Activated T-cell treated with anti-CD3 and anti-CD28 coated beads, Interleukin-2, amount 50 U/mL, for 24 hours (primary cell): Measurements from ENCODE around the gene ADGRD1.

ENCODE experiments used
- DNase-seq: peaks from one replicate; pipeline ENCODE4 v3.0.0-alpha.2; 2020
- H3K27ac Mint-ChIP-seq: 2 replicates; pipeline ENCODE4 v1.8.0; 2020; ENCODE audit warnings: mild to moderate bottlenecking, mixed read lengths
- H3K27me3 Mint-ChIP-seq: 2 replicates; pipeline ENCODE4 v1.8.0; 2020; ENCODE audit warnings: mixed read lengths
- H3K36me3 Mint-ChIP-seq: 2 replicates; pipeline ENCODE4 v1.8.0; 2020; ENCODE audit warnings: low read depth, mixed read lengths
- H3K4me1 Mint-ChIP-seq: 2 replicates; pipeline ENCODE4 v1.8.0; 2020; ENCODE audit warnings: low read depth, mixed read lengths
- H3K4me3 Mint-ChIP-seq: 2 replicates; pipeline ENCODE4 v1.8.0; 2020; ENCODE audit warnings: mild to moderate bottlenecking, moderate library complexity, mixed read lengths
- H3K9me3 Mint-ChIP-seq: 2 replicates; pipeline ENCODE4 v1.8.0; 2020; ENCODE audit warnings: mixed read lengths

The ADGRD1 gene

GRCh38 chr12:130951636-130952035 lies 2.1 kb upstream of the ADGRD1 start:
- Mint-ChIP-seq H3K4me1 (peaks cover 4% of the 10 kb centered on the region), H3K36me3 (no peaks in the 10 kb centered on the region), H3K27ac (no peak overlapping the region), H3K9me3 (no peaks in the 10 kb centered on the region), H3K4me3 (no peak overlapping the region), H3K27me3 (peaks cover 44% of the 10 kb centered on the region)
- DNase-seq: no peak

GRCh38 chr12:130952171-130952954 lies 1.3 kb upstream of the ADGRD1 start:
- Mint-ChIP-seq H3K9me3 (no peaks in the 10 kb centered on the region), H3K36me3 (no peaks in the 10 kb centered on the region), H3K4me3 (no peak overlapping the region), H3K27me3 (peaks cover 37% of the 10 kb centered on the region), H3K4me1 (peaks cover 4% of the 10 kb centered on the region), H3K27ac (no peak overlapping the region)
- DNase-seq: no peak

GRCh38 chr12:130954544-130954831 lies 781 bp downstream of the ADGRD1 start:
- Mint-ChIP-seq H3K27me3 (peaks cover 37% of the 10 kb centered on the region), H3K4me3 (no peak overlapping the region), H3K36me3 (no peaks in the 10 kb centered on the region), H3K9me3 (no peaks in the 10 kb centered on the region), H3K4me1 (peaks cover 4% of the 10 kb centered on the region), H3K27ac (no peak overlapping the region)
- DNase-seq: no peak

- Mint-ChIP-seq H3K9me3 (no peaks in the 10 kb centered on the region), H3K36me3 (no peaks in the 10 kb centered on the region), H3K27me3 (peaks cover 32% of the 10 kb centered on the region), H3K27ac (no peak overlapping the region), H3K4me3 (no peak overlapping the region), H3K4me1 (peaks cover 4% of the 10 kb centered on the region)
- no peak for DNase-seq
Observed at GRCh38 chr12:130955238-130955816, 1.6 kb downstream of the ADGRD1 start.

GRCh38 chr12:130956009-130956408 lies 2.3 kb downstream of the ADGRD1 start:
- no peaks in the 10 kb centered on the region for H3K36me3 Mint-ChIP-seq
- no peak overlapping the region for H3K27ac Mint-ChIP-seq
- H3K4me1 Mint-ChIP-seq: peaks cover 4% of the 10 kb centered on the region
- peaks cover 34% of the 10 kb centered on the region for H3K27me3 Mint-ChIP-seq
- H3K4me3 Mint-ChIP-seq: no peak overlapping the region
- no peak for DNase-seq
- H3K9me3 Mint-ChIP-seq: no peaks in the 10 kb centered on the region

GRCh38 chr12:130956456-130957303 lies 3.0 kb downstream of the ADGRD1 start:
- H3K9me3 Mint-ChIP-seq: no peaks in the 10 kb centered on the region
- no peak overlapping the region for H3K4me3 Mint-ChIP-seq
- H3K4me1 Mint-ChIP-seq: peaks cover 4% of the 10 kb centered on the region
- DNase-seq: no peak
- H3K27ac Mint-ChIP-seq: no peak overlapping the region
- H3K27me3 Mint-ChIP-seq: peaks cover 27% of the 10 kb centered on the region
- no peaks in the 10 kb centered on the region for H3K36me3 Mint-ChIP-seq

- H3K4me3 Mint-ChIP-seq: no peak overlapping the region
- H3K9me3 Mint-ChIP-seq: no peaks in the 10 kb centered on the region
- peaks cover 4% of the 10 kb centered on the region for H3K4me1 Mint-ChIP-seq
- no peak overlapping the region for H3K27ac Mint-ChIP-seq
- H3K27me3 Mint-ChIP-seq: peaks cover 25% of the 10 kb centered on the region
- DNase-seq: no peak
- H3K36me3 Mint-ChIP-seq: no peaks in the 10 kb centered on the region
Observed at GRCh38 chr12:130957304-130957621, 3.6 kb downstream of the ADGRD1 start.

GRCh38 chr12:130958557-130959140 lies 4.9 kb downstream of the ADGRD1 start:
- Mint-ChIP-seq H3K27me3 (peaks cover 16% of the 10 kb centered on the region), H3K36me3 (no peaks in the 10 kb centered on the region), H3K4me3 (no peak overlapping the region), H3K9me3 (no peaks in the 10 kb centered on the region), H3K27ac (no peak overlapping the region), H3K4me1 (peaks cover 2% of the 10 kb centered on the region)
- no peak for DNase-seq

- Mint-ChIP-seq H3K36me3 (no peaks in the 10 kb centered on the region), H3K27me3 (peaks cover 9% of the 10 kb centered on the region), H3K4me3 (no peak overlapping the region), H3K4me1 (no peaks in the 10 kb centered on the region), H3K27ac (no peak overlapping the region), H3K9me3 (no peaks in the 10 kb centered on the region)
- no peak for DNase-seq
Observed at GRCh38 chr12:130959632-130960031, 5.9 kb downstream of the ADGRD1 start.

GRCh38 chr12:130960058-130960457 lies 6.4 kb downstream of the ADGRD1 start:
- H3K4me3 Mint-ChIP-seq: no peak overlapping the region
- no peak for DNase-seq
- H3K9me3 Mint-ChIP-seq: no peaks in the 10 kb centered on the region
- no peak overlapping the region for H3K27ac Mint-ChIP-seq
- no peaks in the 10 kb centered on the region for H3K36me3 Mint-ChIP-seq
- H3K4me1 Mint-ChIP-seq: no peaks in the 10 kb centered on the region
- peaks cover 7% of the 10 kb centered on the region for H3K27me3 Mint-ChIP-seq

- Mint-ChIP-seq H3K4me1 (no peaks in the 10 kb centered on the region), H3K9me3 (no peaks in the 10 kb centered on the region), H3K4me3 (no peak overlapping the region), H3K27me3 (peaks cover 7% of the 10 kb centered on the region), H3K27ac (no peak overlapping the region), H3K36me3 (no peaks in the 10 kb centered on the region)
- no peak for DNase-seq
Observed at GRCh38 chr12:130960787-130961186, 7.1 kb downstream of the ADGRD1 start.

GRCh38 chr12:130961921-130962451 lies 8.3 kb downstream of the ADGRD1 start:
- Mint-ChIP-seq H3K36me3 (no peaks in the 10 kb centered on the region), H3K4me1 (no peaks in the 10 kb centered on the region), H3K4me3 (no peak overlapping the region), H3K9me3 (no peaks in the 10 kb centered on the region), H3K27ac (no peak overlapping the region), H3K27me3 (peaks cover 7% of the 10 kb centered on the region)
- DNase-seq: no peak

- DNase-seq: no peak
- Mint-ChIP-seq H3K4me3 (no peak overlapping the region), H3K9me3 (no peaks in the 10 kb centered on the region), H3K4me1 (no peaks in the 10 kb centered on the region), H3K27ac (no peak overlapping the region), H3K36me3 (no peaks in the 10 kb centered on the region), H3K27me3 (peaks cover 8% of the 10 kb centered on the region)
Observed at GRCh38 chr12:130965214-130965613, 11.5 kb downstream of the ADGRD1 start.

GRCh38 chr12:130965668-130966067 lies 12.0 kb downstream of the ADGRD1 start:
- H3K9me3 Mint-ChIP-seq: no peaks in the 10 kb centered on the region
- peaks cover 8% of the 10 kb centered on the region for H3K27me3 Mint-ChIP-seq
- DNase-seq: no peak
- H3K27ac Mint-ChIP-seq: no peak overlapping the region
- H3K4me1 Mint-ChIP-seq: no peaks in the 10 kb centered on the region
- H3K36me3 Mint-ChIP-seq: no peaks in the 10 kb centered on the region
- H3K4me3 Mint-ChIP-seq: no peak overlapping the region
